ENCODE results near the gene TULP4.

The TULP4 gene

DNA sequence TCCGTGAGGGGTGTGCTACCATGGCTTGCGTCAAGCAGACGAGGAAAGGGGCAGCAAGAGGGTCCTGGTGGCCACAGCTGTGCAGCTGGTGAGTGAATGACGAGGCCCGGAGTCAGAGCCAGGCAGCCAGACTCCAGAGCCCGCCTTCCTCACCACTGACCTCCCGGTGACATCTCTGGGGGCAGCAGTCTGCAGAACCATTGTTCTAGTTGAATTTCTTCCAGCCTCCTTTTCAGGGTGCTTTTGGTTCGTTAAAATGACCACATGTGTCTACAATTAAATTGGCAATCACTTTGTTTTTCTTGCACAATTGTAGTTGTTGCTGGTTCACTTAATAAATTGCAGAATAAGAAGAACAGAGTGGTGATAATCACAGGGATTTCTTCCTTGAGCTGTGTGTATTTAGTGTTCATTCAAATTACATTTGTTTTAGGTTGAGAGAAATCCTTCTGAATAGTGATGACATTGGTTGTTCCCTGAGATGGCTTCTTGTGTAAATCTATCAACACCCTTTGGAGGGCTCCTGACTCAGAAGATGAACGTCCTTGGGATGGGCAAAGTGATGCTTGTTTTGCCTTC lies 96.4 kb downstream of the TULP4 start:
- TF ChIP-seq, protein P1, sequence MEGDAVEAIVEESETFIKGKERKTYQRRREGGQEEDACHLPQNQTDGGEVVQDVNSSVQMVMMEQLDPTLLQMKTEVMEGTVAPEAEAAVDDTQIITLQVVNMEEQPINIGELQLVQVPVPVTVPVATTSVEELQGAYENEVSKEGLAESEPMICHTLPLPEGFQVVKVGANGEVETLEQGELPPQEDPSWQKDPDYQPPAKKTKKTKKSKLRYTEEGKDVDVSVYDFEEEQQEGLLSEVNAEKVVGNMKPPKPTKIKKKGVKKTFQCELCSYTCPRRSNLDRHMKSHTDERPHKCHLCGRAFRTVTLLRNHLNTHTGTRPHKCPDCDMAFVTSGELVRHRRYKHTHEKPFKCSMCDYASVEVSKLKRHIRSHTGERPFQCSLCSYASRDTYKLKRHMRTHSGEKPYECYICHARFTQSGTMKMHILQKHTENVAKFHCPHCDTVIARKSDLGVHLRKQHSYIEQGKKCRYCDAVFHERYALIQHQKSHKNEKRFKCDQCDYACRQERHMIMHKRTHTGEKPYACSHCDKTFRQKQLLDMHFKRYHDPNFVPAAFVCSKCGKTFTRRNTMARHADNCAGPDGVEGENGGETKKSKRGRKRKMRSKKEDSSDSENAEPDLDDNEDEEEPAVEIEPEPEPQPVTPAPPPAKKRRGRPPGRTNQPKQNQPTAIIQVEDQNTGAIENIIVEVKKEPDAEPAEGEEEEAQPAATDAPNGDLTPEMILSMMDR (IDR thresholded peaks at IDR 0.05; ENCODE audit: low read depth, low read length) = no peak
- no peak overlapping the region for H3K4me3 ChIP-seq (ENCODE audit: low read depth, low read length)

DNA sequence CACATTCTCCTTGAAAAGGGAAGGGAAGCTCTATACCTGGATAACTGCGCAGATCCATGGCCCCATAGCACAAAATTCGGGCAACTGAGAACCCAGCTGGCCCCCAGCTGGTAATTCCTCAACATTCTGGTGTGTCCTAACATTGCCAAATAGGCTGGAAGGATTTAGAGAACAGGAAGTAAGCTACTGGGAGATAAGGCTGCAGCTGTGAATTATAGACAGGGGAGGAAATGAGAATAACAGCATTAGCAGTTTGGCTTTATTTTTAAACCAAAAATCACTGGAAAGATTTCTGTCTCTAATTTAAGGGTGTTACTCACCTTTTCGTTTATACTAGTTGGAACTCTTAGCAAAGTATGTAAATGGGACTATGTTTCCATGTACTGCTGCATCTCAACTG lies 97.2 kb downstream of the TULP4 start:
- TF ChIP-seq, protein P1 (IDR thresholded peaks at IDR 0.05; ENCODE audit: low read depth, low read length) = no peak
- no peak overlapping the region for H3K4me3 ChIP-seq (ENCODE audit: low read depth, low read length)

DNA sequence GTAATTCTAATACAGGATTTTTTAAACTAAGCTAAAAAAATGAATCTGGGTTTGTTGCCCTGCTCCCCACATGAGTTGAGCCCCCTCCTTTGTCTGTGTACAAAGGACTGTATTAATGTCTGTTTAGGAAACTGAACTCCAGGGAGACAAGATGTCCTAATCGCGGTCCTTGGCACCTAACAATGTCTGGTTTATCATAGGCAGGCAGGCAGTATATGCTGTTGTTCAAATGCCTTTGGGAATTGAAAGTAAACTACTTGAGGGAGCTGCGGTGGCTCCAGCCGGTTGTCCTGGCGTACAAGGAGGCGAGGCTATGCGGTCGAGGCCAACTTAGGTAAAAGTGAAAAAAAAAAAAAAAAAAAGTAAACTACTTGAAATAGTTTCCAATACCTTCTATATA lies 98.5 kb downstream of the TULP4 start:
- no peak overlapping the region for H3K4me3 ChIP-seq (ENCODE audit: low read depth, low read length)
- TF ChIP-seq, protein P1 (IDR thresholded peaks at IDR 0.05; ENCODE audit: low read depth, low read length) = no peak

DNA sequence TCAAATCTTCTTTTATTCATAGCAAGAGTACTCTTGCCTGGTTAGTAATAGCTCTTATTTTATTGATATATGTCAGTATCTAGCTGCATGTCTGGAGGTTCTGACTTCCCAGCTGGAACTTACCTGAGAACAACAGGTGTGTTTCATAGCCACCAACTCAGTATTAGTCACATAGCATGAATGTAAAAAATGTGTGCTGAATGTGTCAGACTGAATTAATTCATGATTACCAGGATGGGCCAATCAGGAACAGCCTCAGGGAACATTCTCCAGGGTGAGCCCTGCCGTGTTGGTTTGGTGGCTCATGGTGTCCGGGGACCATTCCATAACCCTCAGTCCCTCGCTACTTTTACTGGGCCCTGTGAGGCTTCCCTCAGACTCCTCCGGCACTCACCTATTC lies 99.7 kb downstream of the TULP4 start:
- H3K4me3 ChIP-seq (ENCODE audit: low read depth, low read length) = no peak overlapping the region
- TF ChIP-seq, protein P1 (IDR thresholded peaks at IDR 0.05; ENCODE audit: low read depth, low read length) = no peak

DNA sequence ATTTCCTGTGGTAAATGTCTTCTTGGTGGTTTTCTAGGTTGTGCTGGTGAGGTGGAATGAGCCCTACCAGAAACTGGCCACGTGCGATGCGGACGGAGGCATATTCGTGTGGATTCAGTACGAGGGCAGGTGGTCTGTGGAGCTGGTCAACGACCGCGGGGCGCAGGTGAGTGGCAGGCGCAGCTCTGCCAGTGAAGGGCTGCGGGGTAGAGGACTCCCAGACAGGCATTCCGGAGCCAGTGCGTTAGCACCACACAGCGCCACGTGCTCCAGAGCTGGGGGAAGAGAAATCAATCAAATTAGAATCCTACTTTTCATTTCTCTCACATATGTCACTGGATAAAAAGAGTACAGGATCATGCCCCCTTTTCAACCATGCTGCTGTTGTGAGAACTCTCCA lies 100.8 kb downstream of the TULP4 start:
- TF ChIP-seq, protein P1 (IDR thresholded peaks at IDR 0.05; ENCODE audit: low read depth, low read length) = no peak
- no peak overlapping the region for H3K4me3 ChIP-seq (ENCODE audit: low read depth, low read length)

DNA sequence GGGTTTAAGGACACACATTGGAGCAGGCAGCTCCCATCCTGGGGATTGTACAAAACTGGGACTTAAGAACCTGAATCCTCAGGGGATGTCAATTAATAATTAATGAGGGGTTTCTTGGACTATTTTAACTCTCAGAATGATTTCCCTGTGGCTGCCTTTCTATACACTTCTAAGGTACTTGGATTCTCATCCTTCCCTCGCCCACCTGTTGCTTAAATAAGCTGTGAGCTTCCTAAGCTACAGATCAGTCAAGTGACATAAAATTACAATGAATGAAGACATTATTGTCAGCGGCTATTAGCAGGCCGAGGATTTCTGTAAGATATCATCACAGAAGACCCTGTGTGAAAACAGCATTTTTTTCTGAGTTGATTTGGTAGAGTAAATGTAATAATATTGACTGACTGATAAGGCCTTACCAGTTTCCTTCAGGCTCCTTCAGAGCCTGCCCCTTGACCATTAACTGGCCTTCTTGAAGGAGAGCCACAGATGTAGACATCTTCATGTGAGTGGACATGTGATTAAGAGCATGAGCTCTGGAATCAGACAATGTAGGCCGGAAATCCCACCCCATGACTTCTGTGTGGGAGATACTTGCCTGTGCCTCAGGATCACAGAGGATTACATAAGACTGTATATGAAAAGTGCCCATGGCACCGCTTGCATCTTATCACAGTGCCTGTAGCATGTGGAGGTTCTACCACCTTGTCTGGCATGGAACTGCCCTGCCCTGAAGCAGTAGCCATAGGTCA lies 101.7 kb downstream of the TULP4 start:
- no peak overlapping the region for H3K4me3 ChIP-seq (ENCODE audit: low read depth, low read length)
- TF ChIP-seq, protein P1 (IDR thresholded peaks at IDR 0.05; ENCODE audit: low read depth, low read length) = no peak

DNA sequence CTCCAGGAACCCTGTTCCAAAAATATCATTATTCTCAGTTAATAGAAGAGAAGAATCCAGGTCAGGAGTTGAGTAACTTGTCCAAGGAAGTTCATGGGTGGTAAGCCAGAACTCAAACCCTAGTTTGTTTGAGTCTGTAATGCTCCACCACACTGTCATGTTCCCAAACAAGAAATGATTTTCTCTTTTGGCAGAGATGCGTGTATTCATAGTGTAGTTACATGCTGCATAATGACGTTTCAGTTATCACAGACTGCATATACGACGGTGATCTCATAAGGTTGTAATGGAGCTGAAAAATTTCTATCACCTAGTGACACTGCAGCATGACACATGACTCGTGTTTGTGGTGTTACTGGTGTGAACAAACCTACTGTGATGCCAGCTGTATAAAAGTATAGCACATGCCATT lies 102.6 kb downstream of the TULP4 start:
- no peak overlapping the region for H3K4me3 ChIP-seq (ENCODE audit: low read depth, low read length)
- TF ChIP-seq, protein P1 (IDR thresholded peaks at IDR 0.05; ENCODE audit: low read depth, low read length) = no peak

Measured in WI38 (cell line).